H9 (cell line): ENCODE data around the gene MYO10. TPM values are rescaled to one million over a fixed set of nuclear protein-coding genes. Genes with fewer than 3 reads are reported as not detected.

Experiments
- DNase-seq: peaks from one replicate; pipeline ENCODE4 v3.0.0-alpha.2; 2017
- H2AFZ ChIP-seq: one replicate; pipeline ENCODE4 v1.6.1; 2013; ENCODE audit warnings: mild to moderate bottlenecking, low read length, control low read depth, moderate library complexity
- H2AK5ac ChIP-seq: 2 replicates; pipeline ENCODE4 v1.6.1; 2013; ENCODE audit warnings: low read length, control low read depth, mixed read lengths; ENCODE audit not compliant: insufficient read length
- H2BK120ac ChIP-seq: one replicate; pipeline ENCODE4 v1.6.1; 2013; ENCODE audit warnings: low read depth, mild to moderate bottlenecking, low read length, control low read depth, inconsistent platforms; ENCODE audit not compliant: poor library complexity, severe bottlenecking
- H2BK12ac ChIP-seq: 2 replicates; pipeline ENCODE4 v1.6.1; 2013; ENCODE audit warnings: low read length, control low read depth, mixed read lengths, low read depth; ENCODE audit not compliant: insufficient read length
- H2BK15ac ChIP-seq: 2 replicates; pipeline ENCODE4 v1.6.1; 2013; ENCODE audit warnings: low read depth, low read length, control low read depth
- H2BK20ac ChIP-seq: one replicate; pipeline ENCODE4 v1.6.1; 2013; ENCODE audit warnings: low read depth, mild to moderate bottlenecking, low read length, control low read depth, inconsistent platforms; ENCODE audit not compliant: poor library complexity, severe bottlenecking
- H2BK5ac ChIP-seq: 2 replicates; pipeline ENCODE4 v1.6.1; 2013; ENCODE audit warnings: low read length, control low read depth, mixed read lengths; ENCODE audit not compliant: insufficient read length
- H3K14ac ChIP-seq: 2 replicates; pipeline ENCODE4 v1.6.1; 2013; ENCODE audit warnings: low read length, control low read depth; ENCODE audit not compliant: insufficient read depth
- H3K18ac ChIP-seq: 2 replicates; pipeline ENCODE4 v1.6.1; 2013; ENCODE audit warnings: low read depth, mild to moderate bottlenecking, mixed read lengths, low read length, control low read depth; ENCODE audit not compliant: insufficient read length
- H3K23ac ChIP-seq: 2 replicates; pipeline ENCODE4 v1.6.1; 2013; ENCODE audit warnings: low read length, control low read depth, mixed read lengths, low read depth; ENCODE audit not compliant: insufficient read length
- H3K23me2 ChIP-seq: 2 replicates; pipeline ENCODE4 v1.6.1; 2013; ENCODE audit warnings: low read depth, mild to moderate bottlenecking, mixed read lengths, low read length, control low read depth; ENCODE audit not compliant: insufficient read length, poor library complexity, severe bottlenecking
- H3K27ac ChIP-seq: 2 replicates; pipeline ENCODE4 v1.5.1; 2013; ENCODE audit warnings: low read length, control low read depth, mixed read lengths, low read depth; ENCODE audit not compliant: insufficient read length
- H3K27me3 ChIP-seq: 2 replicates; pipeline ENCODE4 v1.6.1; 2013; ENCODE audit warnings: low read length, control low read depth, inconsistent platforms; ENCODE audit not compliant: insufficient read depth
- H3K4ac ChIP-seq: 2 replicates; pipeline ENCODE4 v1.6.1; 2013; ENCODE audit warnings: low read depth, mild to moderate bottlenecking, control low read depth, inconsistent platforms, low read length, moderate library complexity
- H3K4me1 ChIP-seq: 2 replicates; pipeline ENCODE4 v1.6.1; 2013; ENCODE audit warnings: low read length, control low read depth, inconsistent platforms; ENCODE audit not compliant: insufficient read depth
- H3K4me2 ChIP-seq: 2 replicates; pipeline ENCODE4 v1.6.1; 2013; ENCODE audit warnings: low read length, control low read depth, mixed read lengths; ENCODE audit not compliant: insufficient read length, insufficient read depth
- H3K56ac ChIP-seq: 2 replicates; pipeline ENCODE4 v1.6.1; 2013; ENCODE audit warnings: low read depth, mild to moderate bottlenecking, mixed read lengths, low read length, control low read depth; ENCODE audit not compliant: insufficient read length
- H3K79me1 ChIP-seq: 2 replicates; pipeline ENCODE4 v1.6.1; 2013; ENCODE audit warnings: low read depth, mild to moderate bottlenecking, moderate library complexity, low read length, control low read depth, inconsistent platforms; ENCODE audit not compliant: insufficient read depth, poor library complexity, severe bottlenecking
- H3K79me2 ChIP-seq: 2 replicates; pipeline ENCODE4 v1.6.1; 2013; ENCODE audit warnings: low read length, control low read depth, inconsistent platforms; ENCODE audit not compliant: insufficient read depth
- H3K9ac ChIP-seq: 2 replicates; pipeline ENCODE4 v1.6.1; 2013; ENCODE audit warnings: low read length, control low read depth, mixed read lengths; ENCODE audit not compliant: insufficient read length; ENCODE audit errors: extremely low read depth
- H3K9me3 ChIP-seq: one replicate; pipeline ENCODE4 v1.6.1; 2013; ENCODE audit warnings: low read depth, low read length, inconsistent platforms; ENCODE audit not compliant: control insufficient read depth
- H3T11ph ChIP-seq: one replicate; pipeline ENCODE4 v1.6.1; 2013; ENCODE audit warnings: mild to moderate bottlenecking, low read length, control low read depth, inconsistent platforms
- H4K20me1 ChIP-seq: one replicate; pipeline ENCODE4 v1.6.1; 2013; ENCODE audit not compliant: control insufficient read depth, insufficient read length, insufficient read depth
- H4K5ac ChIP-seq: 2 replicates; pipeline ENCODE4 v1.6.1; 2013; ENCODE audit warnings: low read depth, mild to moderate bottlenecking, mixed read lengths, low read length, control low read depth; ENCODE audit not compliant: insufficient read length
- H4K8ac ChIP-seq: replicated peaks from 2 replicates; pipeline ENCODE4 v1.6.1; 2013; ENCODE audit warnings: low read length, control low read depth, mixed read lengths, low read depth; ENCODE audit not compliant: insufficient read length
- H4K91ac ChIP-seq: 2 replicates; pipeline ENCODE4 v1.6.1; 2013; ENCODE audit warnings: low read depth, mild to moderate bottlenecking, moderate library complexity, mixed read lengths, low read length, control low read depth; ENCODE audit not compliant: insufficient read length
- H3K27ac Mint-ChIP-seq, 3 experiments: 2 replicates in 2 of 3; 3 replicates in 1 of 3; pipeline ENCODE4 v1.8.0; 2020 to 2021; ENCODE audit warnings: mixed read lengths in 3 of 3, mild to moderate bottlenecking in 1 of 3, moderate library complexity in 1 of 3
- H3K27me3 Mint-ChIP-seq: 2 replicates; pipeline ENCODE4 v1.8.0; 2021; ENCODE audit warnings: low read depth, mild to moderate bottlenecking, moderate library complexity, mixed read lengths
- H3K36me3 Mint-ChIP-seq, 3 experiments: 2 replicates in 2 of 3; 3 replicates in 1 of 3; pipeline ENCODE4 v1.8.0; 2020 to 2021; ENCODE audit warnings: low read depth in 3 of 3, mixed read lengths in 3 of 3; ENCODE audit not compliant: insufficient read depth in 1 of 3
- H3K4me1 Mint-ChIP-seq, 2 experiments: 2 replicates each; pipeline ENCODE4 v1.8.0; 2020; ENCODE audit warnings: mixed read lengths in 2 of 2
- H3K4me3 Mint-ChIP-seq, 2 experiments: 2 replicates in 1 of 2; 3 replicates in 1 of 2; pipeline ENCODE4 v1.8.0; 2020 to 2021; ENCODE audit warnings: mild to moderate bottlenecking in 2 of 2, mixed read lengths in 2 of 2, moderate library complexity in 1 of 2
- H3K9me3 Mint-ChIP-seq, 2 experiments: 2 replicates in 1 of 2; 3 replicates in 1 of 2; pipeline ENCODE4 v1.8.0; 2020; ENCODE audit warnings: mild to moderate bottlenecking in 2 of 2, mixed read lengths in 2 of 2, moderate library complexity in 1 of 2
- WGBS: extraction: QIAGEN DNeasy Blood & Tissue Kit; methylation state at CpG from one replicate; pipeline ENCODE4 v1.1.7; 2013; ENCODE audit warnings: missing lambda C conversion rate, low lambda C conversion rate, mixed read lengths; ENCODE audit not compliant: insufficient read length; ENCODE audit errors: extremely low coverage; 5-methylcytosine and 5-hydroxymethylcytosine counted together
- total RNA-seq: library from RNA; stranded (reverse); gene quantifications from 2 replicates; pipeline ENCODE4 v1.2.1, GENCODE V29; 2021
- TF ChIP-seq, protein P1 (sequence below): fragments of 200-600 bp; sonication (generic); conservative IDR thresholded peaks from 3 replicates; pipeline ENCODE4 v1.8.0; 2021; ENCODE audit warnings: antibody characterized with exemption, mild to moderate bottlenecking

Gene MYO10
- total RNA-seq, 1 experiment from 2014 or later, result 127 TPM

DNA sequence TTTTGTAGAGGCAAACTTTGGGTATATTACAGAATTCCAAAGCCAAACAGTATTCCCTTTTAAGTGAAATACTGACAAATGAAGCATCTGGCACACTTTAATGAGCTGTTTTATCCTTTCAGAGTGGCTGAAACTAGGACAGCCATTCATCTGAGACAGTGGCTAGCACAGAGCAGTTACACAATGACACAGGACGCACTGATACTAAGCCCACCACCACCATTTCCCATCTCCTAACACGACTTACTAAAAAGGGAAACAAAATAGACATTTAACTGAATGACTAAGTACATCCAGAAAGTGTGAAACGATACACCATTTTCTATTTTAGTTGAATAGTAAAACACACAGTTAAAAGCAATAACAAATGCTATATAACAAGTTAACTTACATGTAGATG lies 198.9 kb downstream of the MYO10 start:
- Histone ChIP-seq H3K4me1 (peaks cover 19% of the 10 kb centered on the region), H2BK120ac (no peak overlapping the region), H2BK15ac (no peak overlapping the region), H3K23me2 (peaks cover 29% of the 10 kb centered on the region), H4K5ac (no peak overlapping the region), H4K8ac (no peak overlapping the region), H3K18ac (no peak overlapping the region), H3K27me3 (no peaks in the 10 kb centered on the region), H3K56ac (no peak overlapping the region), H2AFZ (no peak overlapping the region), H3K4me2 (peak overlapping the region; percentile 83), H4K91ac (no peak overlapping the region), H3K23ac (no peak overlapping the region), H3K27ac (no peak overlapping the region), H3T11ph (no peak overlapping the region), H3K79me1 (peaks cover 7% of the 10 kb centered on the region), H3K9me3 (no peaks in the 10 kb centered on the region), H2BK5ac (no peak overlapping the region), H4K20me1 (no peaks in the 10 kb centered on the region), H3K9ac (peak overlapping the region; percentile 92), H2AK5ac (no peak overlapping the region), H2BK12ac (no peak overlapping the region), H3K79me2 (peaks cover 29% of the 10 kb centered on the region; the same call in 1 of the 2 replicates), H3K4ac (no peak overlapping the region), H2BK20ac (no peak overlapping the region), H3K14ac (no peak overlapping the region)
- TF ChIP-seq, protein P1, sequence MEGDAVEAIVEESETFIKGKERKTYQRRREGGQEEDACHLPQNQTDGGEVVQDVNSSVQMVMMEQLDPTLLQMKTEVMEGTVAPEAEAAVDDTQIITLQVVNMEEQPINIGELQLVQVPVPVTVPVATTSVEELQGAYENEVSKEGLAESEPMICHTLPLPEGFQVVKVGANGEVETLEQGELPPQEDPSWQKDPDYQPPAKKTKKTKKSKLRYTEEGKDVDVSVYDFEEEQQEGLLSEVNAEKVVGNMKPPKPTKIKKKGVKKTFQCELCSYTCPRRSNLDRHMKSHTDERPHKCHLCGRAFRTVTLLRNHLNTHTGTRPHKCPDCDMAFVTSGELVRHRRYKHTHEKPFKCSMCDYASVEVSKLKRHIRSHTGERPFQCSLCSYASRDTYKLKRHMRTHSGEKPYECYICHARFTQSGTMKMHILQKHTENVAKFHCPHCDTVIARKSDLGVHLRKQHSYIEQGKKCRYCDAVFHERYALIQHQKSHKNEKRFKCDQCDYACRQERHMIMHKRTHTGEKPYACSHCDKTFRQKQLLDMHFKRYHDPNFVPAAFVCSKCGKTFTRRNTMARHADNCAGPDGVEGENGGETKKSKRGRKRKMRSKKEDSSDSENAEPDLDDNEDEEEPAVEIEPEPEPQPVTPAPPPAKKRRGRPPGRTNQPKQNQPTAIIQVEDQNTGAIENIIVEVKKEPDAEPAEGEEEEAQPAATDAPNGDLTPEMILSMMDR, result no peak
- Mint-ChIP-seq H3K4me1 (peaks cover 75 to 79% of the 10 kb centered on the region in 2 experiments), H3K27me3 (no peaks in the 10 kb centered on the region), H3K9me3 (no peaks in the 10 kb centered on the region; a peak in 1 of 5 replicates), H3K27ac (peak overlapping the region; percentile 92 to 96 (median 95)), H3K4me3 (peak overlapping the region; percentile 70 to 87), H3K36me3 (peaks cover 11 to 32% (median 19%) of the 10 kb centered on the region in 3 experiments; a peak in 6 of 7 replicates)
- no CpG with 5 or more reads among the region's 3 CpGs for WGBS
- DNase-seq, result no peak
